GM19438 (cell line): ENCODE data around the gene MEIS2.

Experiments
- ATAC-seq: cut with Tn5 transposase; IDR thresholded peaks from one replicate; pipeline ENCODE4 v1.9.1; 2021; ENCODE audit warnings: low read depth; ENCODE audit not compliant: unreplicated experiment

The MEIS2 gene

GRCh38 chr15:37099319-37100108 lies 835 bp downstream of the MEIS2 start:
- ATAC-seq, result no peak

- ATAC-seq, result peak; percentile 34
Measured at GRCh38 chr15:37098468-37099318, 1.7 kb downstream of the MEIS2 start.

- no peak for ATAC-seq
Measured at GRCh38 chr15:37097144-37097919, 3.0 kb downstream of the MEIS2 start.

GRCh38 chr15:37096558-37097143 lies 3.7 kb downstream of the MEIS2 start:
- ATAC-seq, result no peak

GRCh38 chr15:37095770-37096557 lies 4.4 kb downstream of the MEIS2 start:
- ATAC-seq, result no peak

GRCh38 chr15:37094915-37095711 lies 5.2 kb downstream of the MEIS2 start:
- ATAC-seq, result no peak

GRCh38 chr15:37094333-37094914 lies 5.9 kb downstream of the MEIS2 start:
- ATAC-seq, result no peak

- ATAC-seq, result no peak
Measured at GRCh38 chr15:37093480-37094332, 6.6 kb downstream of the MEIS2 start.

- no peak for ATAC-seq
Measured at GRCh38 chr15:37090543-37091175, 9.7 kb downstream of the MEIS2 start.

GRCh38 chr15:37088436-37088835 lies 11.9 kb downstream of the MEIS2 start:
- ATAC-seq, result no peak

- ATAC-seq, result no peak
Measured at GRCh38 chr15:37087131-37087588, 13.2 kb downstream of the MEIS2 start.

GRCh38 chr15:37086521-37086920 lies 13.8 kb downstream of the MEIS2 start:
- no peak for ATAC-seq

GRCh38 chr15:37086120-37086519 lies 14.2 kb downstream of the MEIS2 start:
- ATAC-seq, result no peak

- no peak for ATAC-seq
Measured at GRCh38 chr15:37084602-37085001, 15.7 kb downstream of the MEIS2 start.

GRCh38 chr15:37083610-37084009 lies 16.7 kb downstream of the MEIS2 start:
- no peak for ATAC-seq

GRCh38 chr15:37081983-37082382 lies 18.4 kb downstream of the MEIS2 start:
- no peak for ATAC-seq

GRCh38 chr15:37080261-37080921 lies 20.0 kb downstream of the MEIS2 start:
- ATAC-seq, result no peak
